ENCODE data around the gene MYL11.

DNA sequence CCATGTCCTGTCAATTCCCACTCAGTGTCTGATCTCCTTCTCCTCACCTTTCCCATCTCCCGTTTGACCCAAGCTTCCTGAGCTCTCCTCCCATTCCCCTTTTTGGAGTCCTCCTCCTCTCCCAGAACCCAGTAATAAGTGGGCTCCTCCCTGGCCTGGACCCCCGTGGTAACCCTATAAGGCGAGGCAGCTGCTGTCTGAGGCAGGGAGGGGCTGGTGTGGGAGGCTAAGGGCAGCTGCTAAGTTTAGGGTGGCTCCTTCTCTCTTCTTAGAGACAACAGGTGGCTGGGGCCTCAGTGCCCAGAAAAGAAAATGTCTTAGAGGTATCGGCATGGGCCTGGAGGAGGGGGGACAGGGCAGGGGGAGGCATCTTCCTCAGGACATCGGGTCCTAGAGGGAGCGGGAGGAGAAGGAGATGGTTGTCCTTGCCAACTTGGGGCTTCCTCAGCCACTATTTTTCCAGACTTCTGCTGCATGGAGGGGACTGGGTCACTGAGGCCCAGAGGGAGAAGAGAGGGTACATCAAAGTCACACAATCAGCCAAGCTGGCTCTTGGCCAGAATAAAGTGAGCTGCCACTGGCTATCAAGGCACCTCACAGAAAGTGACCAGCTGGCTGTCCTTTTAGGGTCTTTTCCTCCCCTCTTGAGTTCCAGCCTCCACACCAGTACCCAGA, 2.4 kb upstream of the MYL11 start:
- TF ChIP-seq, protein P1, sequence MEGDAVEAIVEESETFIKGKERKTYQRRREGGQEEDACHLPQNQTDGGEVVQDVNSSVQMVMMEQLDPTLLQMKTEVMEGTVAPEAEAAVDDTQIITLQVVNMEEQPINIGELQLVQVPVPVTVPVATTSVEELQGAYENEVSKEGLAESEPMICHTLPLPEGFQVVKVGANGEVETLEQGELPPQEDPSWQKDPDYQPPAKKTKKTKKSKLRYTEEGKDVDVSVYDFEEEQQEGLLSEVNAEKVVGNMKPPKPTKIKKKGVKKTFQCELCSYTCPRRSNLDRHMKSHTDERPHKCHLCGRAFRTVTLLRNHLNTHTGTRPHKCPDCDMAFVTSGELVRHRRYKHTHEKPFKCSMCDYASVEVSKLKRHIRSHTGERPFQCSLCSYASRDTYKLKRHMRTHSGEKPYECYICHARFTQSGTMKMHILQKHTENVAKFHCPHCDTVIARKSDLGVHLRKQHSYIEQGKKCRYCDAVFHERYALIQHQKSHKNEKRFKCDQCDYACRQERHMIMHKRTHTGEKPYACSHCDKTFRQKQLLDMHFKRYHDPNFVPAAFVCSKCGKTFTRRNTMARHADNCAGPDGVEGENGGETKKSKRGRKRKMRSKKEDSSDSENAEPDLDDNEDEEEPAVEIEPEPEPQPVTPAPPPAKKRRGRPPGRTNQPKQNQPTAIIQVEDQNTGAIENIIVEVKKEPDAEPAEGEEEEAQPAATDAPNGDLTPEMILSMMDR (optimal IDR thresholded peaks at IDR 0.05 in 1 of 3, IDR thresholded peaks at IDR 0.05 in 1 of 3, conservative IDR thresholded peaks at IDR 0.05 in 1 of 3; ENCODE audit: extremely low read depth in 1 of 3, insufficient read depth in 2 of 3, low read length in 3 of 3), result no peak
- TF ChIP-seq EZH2 (IDR thresholded peaks at IDR 0.05; ENCODE audit: low read length), result no peak
